Spleen (tissue), 11 donors: ENCODE data around the gene FOXP1. TPM values are rescaled to one million over a fixed set of nuclear protein-coding genes. Genes with fewer than 3 reads are reported as not detected.

Experiments
- DNase-seq: peaks from one replicate; pipeline ENCODE4 v3.0.0-alpha.2; 2020
- H3K27ac ChIP-seq, 8 donors: fragments of 200-600 bp; sonication (generic) in 7 of 8; 1 replicate in 4 of 8; 2 replicates in 4 of 8; pipeline versions ENCODE4 v1.5.0 to v1.8.0; 2016 to 2021; ENCODE audit warnings: inconsistent platforms in 4 of 8, mild to moderate bottlenecking in 4 of 8, moderate library complexity in 1 of 8
- H3K27me3 ChIP-seq, 7 donors: fragments of 200-600 bp; sonication (generic) in 6 of 7; replicated peaks in 1 of 7; 1 replicate in 4 of 7; 2 replicates in 3 of 7; pipeline versions ENCODE4 v1.5.0 to v1.8.0; 2016 to 2021; ENCODE audit warnings: inconsistent platforms in 3 of 7, mild to moderate bottlenecking in 1 of 7
- H3K36me3 ChIP-seq, 6 donors: fragments of 200-600 bp; sonication (generic) in 5 of 6; 1 replicate in 4 of 6; 2 replicates in 2 of 6; pipeline versions ENCODE4 v1.5.0 to v1.8.0; 2016 to 2021; ENCODE audit warnings: inconsistent platforms in 2 of 6
- H3K4me1 ChIP-seq, 6 donors: fragments of 200-600 bp; sonication (generic) in 5 of 6; 1 replicate in 3 of 6; 2 replicates in 3 of 6; pipeline versions ENCODE4 v1.5.0 to v1.8.0; 2016 to 2021; ENCODE audit warnings: inconsistent platforms in 3 of 6
- H3K4me3 ChIP-seq, 8 donors: fragments of 200-600 bp; sonication (generic) in 7 of 8; 1 replicate in 4 of 8; 2 replicates in 4 of 8; pipeline versions ENCODE4 v1.5.0 to v1.8.0; 2016 to 2021; ENCODE audit warnings: inconsistent platforms in 4 of 8, mild to moderate bottlenecking in 4 of 8, moderate library complexity in 2 of 8
- H3K9me3 ChIP-seq, 8 donors: fragments of 200-600 bp; sonication (generic) in 7 of 8; 1 replicate in 4 of 8; 2 replicates in 4 of 8; pipeline versions ENCODE4 v1.5.0 to v1.8.0; 2016 to 2021; ENCODE audit warnings: inconsistent platforms in 4 of 8
- POLR2A ChIP-seq, 3 donors: fragments of 450-650 bp; IDR thresholded peaks; one replicate each; pipeline ENCODE4 v1.5.1; 2017; ENCODE audit warnings: antibody characterized with exemption in 3 of 3, mild to moderate bottlenecking in 1 of 3
- POLR2AphosphoS5 ChIP-seq, 3 donors: sonication (generic); formaldehyde crosslinking; IDR thresholded peaks; one replicate each; pipeline ENCODE4 v1.5.1; 2017; ENCODE audit warnings: antibody characterized with exemption in 3 of 3
- WGBS, 5 donors: extraction: QIAGEN DNeasy Blood & Tissue Kit in 3 of 5; methylation state at CpG; one replicate each; pipeline versions ENCODE4 v1.1.5 to v1.1.7; 2013 to 2018; 5-methylcytosine and 5-hydroxymethylcytosine counted together
- intact Hi-C: fragments of 100-400 bp; cut with DNase I; formaldehyde crosslinking; loops from one replicate; pipeline ENCODE4 v1.15.0; 2023; ENCODE audit warnings: low total_unique reads
- polyA plus RNA-seq, 3 donors: library from polyadenylated mRNA; stranded (reverse); fragments of 200-250 nt; gene quantifications; one replicate each; pipeline ENCODE4 v1.2.1, GENCODE V29; 2013
- total RNA-seq, 7 donors: library from RNA; depleted of rRNA in 3 of 7; stranded (reverse); fragments of >200 nt in 3 of 7; fragmentation: NEBNext Ultra II Directional in 4 of 7; extraction: Animal tissue kit (Norgen Biotek cat#: 25700) in 4 of 7; gene quantifications; one replicate each; pipeline versions ENCODE4 v1.1.0 to v1.2.1, GENCODE V29; 2016 to 2021
- TF ChIP-seq, protein P1 (sequence below), 11 experiments: fragments of 200-600 bp in 7 of 11; fragments of 450-650 bp in 4 of 11; sonication (generic) in 4 of 11; IDR thresholded peaks in 8 of 11; conservative IDR thresholded peaks in 3 of 11; 1 replicate in 7 of 11; 2 replicates in 4 of 11; pipeline versions ENCODE4 v1.4.0 to v1.8.0; 2016 to 2021; ENCODE audit warnings: antibody characterized with exemption in 11 of 11, inconsistent platforms in 4 of 11, mild to moderate bottlenecking in 1 of 11
- donor health status: healthy with polysubstance abuse.
- donor health status: DM: no; HTN: no; CAD: no; lungs with moderate emphysema.
- donor health status: DM: no; HTN: no; CAD: no.
- donor health status: Bipolar disorder and iron deficiency.
- donor health status: healthy.
- donor health status: DM: no; HTN: no; CAD: no.
- donor health status: DM: yes; HTN: yes; CAD: no.

The FOXP1 gene
- total and polyA plus RNA-seq, 10 donors, result 11.1 to 202 (median 153) TPM

DNA sequence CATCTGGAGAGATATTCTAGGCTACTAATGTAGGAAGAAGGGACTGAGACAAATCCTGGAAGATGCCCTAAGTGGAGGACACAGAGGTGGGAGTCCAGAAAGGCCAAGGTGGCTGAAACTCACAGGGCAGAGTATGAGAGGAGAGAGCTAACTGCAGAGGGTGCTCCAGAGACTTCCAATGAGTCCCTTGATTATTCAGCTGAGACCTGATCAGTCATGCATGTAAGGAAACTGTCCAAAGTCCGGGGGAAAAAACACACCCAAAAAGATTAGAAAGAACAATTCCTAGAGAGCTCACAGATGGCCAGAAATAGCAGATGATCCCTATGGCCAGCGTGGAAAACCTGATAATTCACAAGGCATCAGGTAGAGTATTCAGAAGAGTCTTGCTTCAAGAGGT lies 18.7 kb upstream of the FOXP1 start:
- DNase-seq, result no peak
- WGBS, 5 donors, result 61 to 87% (median 73%) methylated on average over 2 of the region's 2 CpGs
- Histone ChIP-seq H3K4me3 (no peak overlapping the region), H3K9me3 (peaks cover 0 to 17% (median 10%) of the 10 kb centered on the region in 8 donors), H3K4me1 (no peaks in the 10 kb centered on the region), H3K36me3 (no peaks in the 10 kb centered on the region), H3K27me3 (no peaks in the 10 kb centered on the region), H3K27ac (no peak overlapping the region)
- TF ChIP-seq, protein P1, sequence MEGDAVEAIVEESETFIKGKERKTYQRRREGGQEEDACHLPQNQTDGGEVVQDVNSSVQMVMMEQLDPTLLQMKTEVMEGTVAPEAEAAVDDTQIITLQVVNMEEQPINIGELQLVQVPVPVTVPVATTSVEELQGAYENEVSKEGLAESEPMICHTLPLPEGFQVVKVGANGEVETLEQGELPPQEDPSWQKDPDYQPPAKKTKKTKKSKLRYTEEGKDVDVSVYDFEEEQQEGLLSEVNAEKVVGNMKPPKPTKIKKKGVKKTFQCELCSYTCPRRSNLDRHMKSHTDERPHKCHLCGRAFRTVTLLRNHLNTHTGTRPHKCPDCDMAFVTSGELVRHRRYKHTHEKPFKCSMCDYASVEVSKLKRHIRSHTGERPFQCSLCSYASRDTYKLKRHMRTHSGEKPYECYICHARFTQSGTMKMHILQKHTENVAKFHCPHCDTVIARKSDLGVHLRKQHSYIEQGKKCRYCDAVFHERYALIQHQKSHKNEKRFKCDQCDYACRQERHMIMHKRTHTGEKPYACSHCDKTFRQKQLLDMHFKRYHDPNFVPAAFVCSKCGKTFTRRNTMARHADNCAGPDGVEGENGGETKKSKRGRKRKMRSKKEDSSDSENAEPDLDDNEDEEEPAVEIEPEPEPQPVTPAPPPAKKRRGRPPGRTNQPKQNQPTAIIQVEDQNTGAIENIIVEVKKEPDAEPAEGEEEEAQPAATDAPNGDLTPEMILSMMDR (IDR thresholded peaks at IDR 0.05 in 8 of 11, conservative IDR thresholded peaks at IDR 0.05 in 3 of 11), result no peak
- TF ChIP-seq POLR2AphosphoS5 (IDR thresholded peaks at IDR 0.05), result no peak
- TF ChIP-seq POLR2A (IDR thresholded peaks at IDR 0.05), result no peak
- intact Hi-C loops, result no loop called here

DNA sequence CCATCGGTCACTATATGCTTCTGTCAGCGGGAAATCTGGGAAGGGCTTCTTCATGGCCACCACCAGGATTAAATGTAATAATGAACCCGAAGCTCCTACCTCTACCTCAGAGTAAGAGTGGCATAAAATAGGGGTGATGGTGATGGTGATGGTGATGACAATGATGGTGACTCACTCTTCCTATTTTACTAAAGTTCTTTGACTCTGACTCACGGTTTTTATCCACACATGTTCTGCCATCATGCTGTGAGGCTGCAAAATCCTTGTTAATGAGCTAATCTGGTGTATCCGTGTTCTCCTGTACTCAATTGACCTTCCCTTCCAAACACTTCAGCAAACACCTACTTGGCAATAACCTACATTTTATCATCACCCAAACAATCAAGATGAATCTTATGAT lies 18.3 kb upstream of the FOXP1 start:
- no peaks in the 10 kb centered on the region for H3K27me3 ChIP-seq
- TF ChIP-seq, protein P1 (IDR thresholded peaks at IDR 0.05 in 8 of 11, conservative IDR thresholded peaks at IDR 0.05 in 3 of 11), result no peak
- TF ChIP-seq POLR2AphosphoS5 (IDR thresholded peaks at IDR 0.05) (no peak), POLR2A (IDR thresholded peaks at IDR 0.05) (no peak)

DNA sequence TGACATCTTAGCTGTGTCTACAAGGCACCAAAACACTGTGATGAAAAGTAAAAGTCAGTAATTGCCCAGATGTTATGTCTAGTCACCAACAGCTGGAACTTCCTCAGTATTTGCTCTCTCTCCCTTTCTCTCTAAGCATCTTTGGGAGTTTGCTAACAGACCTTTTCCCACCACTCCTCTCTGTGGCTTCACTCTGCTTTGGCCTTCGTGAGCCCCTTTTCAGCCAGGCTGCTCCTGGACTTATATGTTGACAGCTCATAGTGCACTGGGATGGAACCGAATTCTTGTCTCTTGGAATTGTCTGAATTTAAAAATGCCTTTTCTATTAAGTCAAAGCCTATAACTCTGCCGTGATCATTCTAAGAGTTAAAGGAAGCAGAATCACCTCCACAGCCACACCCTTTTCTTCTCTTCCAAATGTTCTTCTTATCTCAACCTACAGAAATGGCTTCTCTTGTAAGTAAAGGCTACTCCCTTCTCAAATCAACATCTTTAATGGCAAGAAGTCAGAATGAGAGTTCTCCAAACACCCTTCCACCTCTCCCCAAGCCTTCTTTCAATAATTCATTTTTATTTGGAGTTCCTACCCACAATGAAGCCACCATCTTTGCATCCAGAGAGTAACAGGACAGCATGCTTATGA lies 17.2 kb upstream of the FOXP1 start:
- H3K27ac ChIP-seq, result no peak overlapping the region
- intact Hi-C loops, result no loop called here
- TF ChIP-seq POLR2A (IDR thresholded peaks at IDR 0.05) (no peak), POLR2AphosphoS5 (IDR thresholded peaks at IDR 0.05) (no peak)
- TF ChIP-seq, protein P1 (IDR thresholded peaks at IDR 0.05 in 8 of 11, conservative IDR thresholded peaks at IDR 0.05 in 3 of 11), result no peak
- H3K4me1 ChIP-seq, result no peaks in the 10 kb centered on the region
- H3K9me3 ChIP-seq, result peaks cover 0 to 2% (median 0%) of the 10 kb centered on the region in 8 donors
- H3K4me3 ChIP-seq, result no peak overlapping the region
- H3K36me3 ChIP-seq, result no peaks in the 10 kb centered on the region
- DNase-seq, result no peak
- no peaks in the 10 kb centered on the region for H3K27me3 ChIP-seq
- 82 to 89% (median 87%) methylated on average over 3 of the region's 3 CpGs for WGBS, 5 donors

More for the DNA sequence above, 18.3 kb upstream of the FOXP1 start:
- intact Hi-C loops, result no loop called here
- DNase-seq, result no peak
- H3K9me3 ChIP-seq, result peaks cover 0 to 12% (median 5%) of the 10 kb centered on the region in 8 donors
- 87 to 93% (median 90%) methylated on average over 5 of the region's 5 CpGs for WGBS, 5 donors
- H3K36me3 ChIP-seq, result no peaks in the 10 kb centered on the region
- no peak overlapping the region for H3K27ac ChIP-seq
- H3K4me1 ChIP-seq, result no peaks in the 10 kb centered on the region
- H3K4me3 ChIP-seq, result no peak overlapping the region

GRCh38 chr3:71599416-71599815 lies 15.9 kb upstream of the FOXP1 start:
- no peak for DNase-seq
- WGBS, 5 donors, result 76 to 88% (median 76%) methylated on average over 1 of the region's 1 CpG
- H3K27me3 ChIP-seq, result no peaks in the 10 kb centered on the region
- H3K4me1 ChIP-seq, result no peaks in the 10 kb centered on the region
- intact Hi-C loops, result no loop called here
- no peaks in the 10 kb centered on the region for H3K9me3 ChIP-seq
- peaks cover 0 to 2% (median 0%) of the 10 kb centered on the region in 6 donors for H3K36me3 ChIP-seq
- TF ChIP-seq, protein P1 (IDR thresholded peaks at IDR 0.05 in 8 of 11, conservative IDR thresholded peaks at IDR 0.05 in 3 of 11), result no peak
- TF ChIP-seq POLR2AphosphoS5 (IDR thresholded peaks at IDR 0.05) (no peak), POLR2A (IDR thresholded peaks at IDR 0.05) (no peak)
- no peak overlapping the region for H3K27ac ChIP-seq
- no peak overlapping the region for H3K4me3 ChIP-seq
